Body of pancreas (tissue), 4 donors: ENCODE measurements around the gene BACE2. TPM values are rescaled to one million over a fixed set of nuclear protein-coding genes. Genes with fewer than 3 reads are reported as not detected.
"Not testable (repeated sequence)": the region's sequence is repeated elsewhere in the genome, so short reads cannot be mapped to it uniquely, and the experiment has no call there.

Experiments used
- ATAC-seq: fragments of 150-250 bp; one replicate; pipeline ENCODE4 v1.9.1; 2016
- DNase-seq, 4 donors: peaks; one replicate each; pipeline ENCODE4 v3.0.0-alpha.2; 2019
- H3K27ac ChIP-seq, 4 donors: fragments of 200-600 bp; sonication (generic); 1 replicate in 3 of 4; 2 replicates in 1 of 4; pipeline versions ENCODE4 v1.5.1 to v1.6.1; 2016 to 2019; ENCODE audit warnings: mild to moderate bottlenecking in 1 of 4, mixed read lengths in 1 of 4, moderate library complexity in 1 of 4
- H3K27me3 ChIP-seq, 2 donors: fragments of 200-600 bp; sonication (generic); one replicate each; pipeline ENCODE4 v1.6.0; 2016; ENCODE audit warnings: mild to moderate bottlenecking in 1 of 2
- H3K36me3 ChIP-seq, 2 donors: fragments of 200-600 bp; sonication (generic); replicated peaks in 1 of 2; 2 replicates each; pipeline ENCODE4 v1.5.1; 2016; ENCODE audit warnings: low read depth in 2 of 2; ENCODE audit not compliant: insufficient read depth in 1 of 2
- H3K4me1 ChIP-seq: fragments of 200-600 bp; sonication (generic); one replicate; pipeline ENCODE4 v1.6.0; 2016
- H3K4me3 ChIP-seq, 2 donors: fragments of 200-600 bp; sonication (generic); 1 replicate in 1 of 2; 2 replicates in 1 of 2; pipeline ENCODE4 v1.5.1; 2016 to 2019
- H3K9me3 ChIP-seq, 3 donors: fragments of 200-600 bp; sonication (generic); 1 replicate in 2 of 3; 2 replicates in 1 of 3; pipeline ENCODE4 v1.5.1; 2016
- POLR2A ChIP-seq, 3 donors: fragments of 450-650 bp; IDR thresholded peaks; one replicate each; pipeline ENCODE4 v1.6.1; 2016; ENCODE audit warnings: antibody characterized with exemption in 3 of 3, mild to moderate bottlenecking in 2 of 3
- WGBS, 2 donors: methylation state at CpG; one replicate each; pipeline ENCODE4 v1.1.5; 2017; 5-methylcytosine and 5-hydroxymethylcytosine counted together
- intact Hi-C: fragments of 100-400 bp; cut with DNase I; formaldehyde crosslinking; loops from one replicate; pipeline ENCODE4 v1.15.1; 2023
- total RNA-seq, 2 donors: library from RNA; depleted of rRNA; stranded (reverse); fragments of >200 nt; gene quantifications; one replicate each; pipeline ENCODE4 v1.1.0, GENCODE V29; 2016
- TF ChIP-seq, protein P1 (sequence below), 7 experiments: fragments of 450-650 bp in 4 of 7; fragments of 200-600 bp in 3 of 7; sonication (generic) in 3 of 7; IDR thresholded peaks; one replicate each; pipeline ENCODE4 v1.5.1; 2016 to 2019; ENCODE audit warnings: antibody characterized with exemption in 7 of 7

BACE2 gene
- total RNA-seq, 2 donors from 2014 or later: 86.4 to 107 TPM

- H3K9me3 ChIP-seq, H3K27me3 ChIP-seq, H3K36me3 ChIP-seq, H3K4me1 ChIP-seq, H3K4me3 ChIP-seq, intact Hi-C loops: not testable (repeated sequence)
- peak; percentile 39 to 65 (median 50) for DNase-seq
- H3K27ac ChIP-seq: peak overlapping the region in 3 of 4 donors; percentile 32 to 67 (median 55)
- TF ChIP-seq, protein P1, sequence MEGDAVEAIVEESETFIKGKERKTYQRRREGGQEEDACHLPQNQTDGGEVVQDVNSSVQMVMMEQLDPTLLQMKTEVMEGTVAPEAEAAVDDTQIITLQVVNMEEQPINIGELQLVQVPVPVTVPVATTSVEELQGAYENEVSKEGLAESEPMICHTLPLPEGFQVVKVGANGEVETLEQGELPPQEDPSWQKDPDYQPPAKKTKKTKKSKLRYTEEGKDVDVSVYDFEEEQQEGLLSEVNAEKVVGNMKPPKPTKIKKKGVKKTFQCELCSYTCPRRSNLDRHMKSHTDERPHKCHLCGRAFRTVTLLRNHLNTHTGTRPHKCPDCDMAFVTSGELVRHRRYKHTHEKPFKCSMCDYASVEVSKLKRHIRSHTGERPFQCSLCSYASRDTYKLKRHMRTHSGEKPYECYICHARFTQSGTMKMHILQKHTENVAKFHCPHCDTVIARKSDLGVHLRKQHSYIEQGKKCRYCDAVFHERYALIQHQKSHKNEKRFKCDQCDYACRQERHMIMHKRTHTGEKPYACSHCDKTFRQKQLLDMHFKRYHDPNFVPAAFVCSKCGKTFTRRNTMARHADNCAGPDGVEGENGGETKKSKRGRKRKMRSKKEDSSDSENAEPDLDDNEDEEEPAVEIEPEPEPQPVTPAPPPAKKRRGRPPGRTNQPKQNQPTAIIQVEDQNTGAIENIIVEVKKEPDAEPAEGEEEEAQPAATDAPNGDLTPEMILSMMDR (IDR thresholded peaks at IDR 0.05): peak in 1 of 7 experiments; percentile 4
- peak; percentile 78 for ATAC-seq
- 76 to 80% methylated on average over 10 of the region's 10 CpGs for WGBS, 2 donors
These were observed 70.3 kb downstream of the BACE2 start for GRCh38 chr21:41238081-41238796.

- DNase-seq (no peak), ATAC-seq (no peak)
- no peak overlapping the region for H3K27ac ChIP-seq
- H3K27me3 ChIP-seq: no peaks in the 10 kb centered on the region
- H3K4me1 ChIP-seq: no peaks in the 10 kb centered on the region
- peaks cover 0 to 2% of the 10 kb centered on the region in 2 donors for H3K36me3 ChIP-seq
- H3K9me3 ChIP-seq: no peaks in the 10 kb centered on the region
- H3K4me3 ChIP-seq: no peak overlapping the region
- intact Hi-C loops: no loop called here
- TF ChIP-seq, protein P1 (IDR thresholded peaks at IDR 0.05): no peak
- TF ChIP-seq POLR2A (IDR thresholded peaks at IDR 0.05): no peak
- 83 to 85% methylated on average over 1 to 3 of the region's 3 CpGs for WGBS, 2 donors
These were observed 72.1 kb downstream of the BACE2 start for GRCh38 chr21:41240040-41240439.

DNA sequence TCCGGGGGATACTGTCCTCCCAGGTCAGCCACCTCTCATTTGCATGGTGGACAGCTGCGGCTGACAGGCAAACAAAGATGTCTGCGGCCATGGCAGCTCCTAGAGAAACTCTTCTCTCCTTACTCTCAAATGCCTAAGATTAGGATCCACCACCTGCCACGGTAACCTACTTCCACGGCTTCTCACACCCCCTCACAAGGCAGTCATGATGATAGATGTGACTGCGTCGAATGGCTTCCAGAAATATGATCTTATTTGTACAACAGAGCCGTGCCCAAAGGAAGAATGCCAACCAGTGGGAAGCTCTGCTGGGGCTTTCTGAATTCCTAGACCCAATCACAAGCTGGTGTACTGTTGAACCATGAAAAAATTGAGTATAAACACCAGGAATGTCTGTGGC is 73.4 kb downstream of the BACE2 start:
- H3K27me3 ChIP-seq: no peaks in the 10 kb centered on the region
- ATAC-seq (peak; percentile 15), DNase-seq (no peak)
- no peak overlapping the region for H3K4me3 ChIP-seq
- TF ChIP-seq POLR2A (IDR thresholded peaks at IDR 0.05): no peak
- TF ChIP-seq, protein P1 (IDR thresholded peaks at IDR 0.05): no peak
- H3K36me3 ChIP-seq: peaks cover 0 to 2% of the 10 kb centered on the region in 2 donors
- H3K27ac ChIP-seq: no peak overlapping the region
- WGBS, 2 donors: 67 to 84% methylated on average over 8 of the region's 8 CpGs
- intact Hi-C loops: no loop called here
- H3K4me1 ChIP-seq: no peaks in the 10 kb centered on the region
- H3K9me3 ChIP-seq: no peaks in the 10 kb centered on the region

DNA sequence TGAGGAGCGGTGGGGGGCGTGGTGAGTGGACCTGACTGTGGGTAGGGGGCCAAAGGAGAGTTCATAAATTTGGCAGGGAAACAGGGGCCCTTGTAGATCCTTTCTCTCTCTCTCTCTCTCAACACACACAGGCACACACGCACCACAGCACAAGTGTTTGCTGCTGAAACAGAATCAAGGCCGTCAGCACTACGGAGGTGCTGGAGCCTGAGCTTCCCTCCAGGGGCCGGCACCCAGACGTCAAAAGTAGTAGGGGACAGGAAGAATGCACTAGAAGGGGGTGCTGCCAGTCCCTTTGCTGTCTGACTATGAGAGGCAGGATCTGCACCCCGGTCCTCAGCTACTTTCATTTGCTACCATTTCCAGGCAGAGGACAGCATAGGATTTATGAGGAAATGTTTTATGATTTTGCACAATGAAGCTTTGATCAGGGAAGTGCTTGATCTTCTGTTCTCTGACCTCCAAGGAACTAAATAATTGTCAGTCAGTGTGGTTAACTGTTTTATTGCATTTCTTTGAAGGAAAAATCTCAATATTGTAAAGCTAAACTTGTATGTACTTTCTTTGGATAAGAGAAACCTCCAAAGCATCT is 74.4 kb downstream of the BACE2 start:
- no peak overlapping the region for H3K27ac ChIP-seq
- H3K27me3 ChIP-seq: no peaks in the 10 kb centered on the region
- H3K9me3 ChIP-seq: no peaks in the 10 kb centered on the region
- ATAC-seq (no peak), DNase-seq (no peak)
- no peak for TF ChIP-seq POLR2A (IDR thresholded peaks at IDR 0.05)
- TF ChIP-seq, protein P1 (IDR thresholded peaks at IDR 0.05): no peak
- intact Hi-C loops: no loop called here
- H3K4me1 ChIP-seq: peaks cover 8% of the 10 kb centered on the region
- H3K4me3 ChIP-seq: no peak overlapping the region
- WGBS, 2 donors: 82 to 87% methylated on average over 8 of the region's 8 CpGs
- peaks cover 0 to 2% of the 10 kb centered on the region in 2 donors for H3K36me3 ChIP-seq
